Hematopoietic multipotent progenitor cell treated with erythropoietin and hydrocortisone succinate and interleukin-3 and kit ligand, for 15 days (in vitro differentiated cells): ENCODE measurements around the gene KRT81.

ENCODE experiments used
- DNase-seq: peaks from one replicate; pipeline ENCODE4 v3.0.0-alpha.2; 2015; ENCODE audit warnings: low spot score

Gene KRT81

DNA sequence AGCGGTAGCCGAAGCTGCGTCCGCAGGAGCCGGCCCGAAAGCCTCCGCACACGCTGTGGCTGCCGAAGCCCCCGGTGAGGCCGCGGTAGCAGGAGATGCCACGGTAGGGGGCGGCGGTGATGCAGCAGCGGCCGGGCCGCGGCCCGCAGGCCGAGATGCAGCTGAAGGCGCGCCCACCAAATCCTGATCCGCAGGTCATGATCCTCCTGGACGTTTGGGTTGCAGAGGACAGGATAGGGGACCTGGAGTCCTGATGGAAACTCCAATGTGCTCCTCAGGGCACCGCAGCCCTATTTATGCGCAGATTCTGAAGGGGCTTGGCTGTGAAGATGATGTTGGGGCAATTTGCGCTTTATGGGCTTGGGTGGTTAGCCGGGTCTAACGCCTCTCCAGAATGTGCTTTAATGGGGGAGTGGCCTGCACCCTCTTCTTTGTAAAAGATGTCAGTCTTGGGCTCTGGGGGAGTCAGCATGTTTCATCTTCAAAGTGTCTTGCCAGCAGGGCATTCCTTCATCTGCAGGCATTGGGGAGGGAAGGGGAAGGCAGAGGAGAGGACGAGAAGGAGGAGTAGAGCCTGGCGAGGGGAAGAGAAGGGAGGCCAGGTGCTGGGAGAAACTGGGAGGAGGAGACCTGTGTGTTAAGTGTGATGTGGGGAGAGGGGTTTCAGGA, at the start of gene KRT81:
Gene KRT81 (minus strand): TSS at position 268 of the 669 bp plus-strand sequence. CDS start 69 bp downstream, at position 199.
- DNase-seq = no peak

DNA sequence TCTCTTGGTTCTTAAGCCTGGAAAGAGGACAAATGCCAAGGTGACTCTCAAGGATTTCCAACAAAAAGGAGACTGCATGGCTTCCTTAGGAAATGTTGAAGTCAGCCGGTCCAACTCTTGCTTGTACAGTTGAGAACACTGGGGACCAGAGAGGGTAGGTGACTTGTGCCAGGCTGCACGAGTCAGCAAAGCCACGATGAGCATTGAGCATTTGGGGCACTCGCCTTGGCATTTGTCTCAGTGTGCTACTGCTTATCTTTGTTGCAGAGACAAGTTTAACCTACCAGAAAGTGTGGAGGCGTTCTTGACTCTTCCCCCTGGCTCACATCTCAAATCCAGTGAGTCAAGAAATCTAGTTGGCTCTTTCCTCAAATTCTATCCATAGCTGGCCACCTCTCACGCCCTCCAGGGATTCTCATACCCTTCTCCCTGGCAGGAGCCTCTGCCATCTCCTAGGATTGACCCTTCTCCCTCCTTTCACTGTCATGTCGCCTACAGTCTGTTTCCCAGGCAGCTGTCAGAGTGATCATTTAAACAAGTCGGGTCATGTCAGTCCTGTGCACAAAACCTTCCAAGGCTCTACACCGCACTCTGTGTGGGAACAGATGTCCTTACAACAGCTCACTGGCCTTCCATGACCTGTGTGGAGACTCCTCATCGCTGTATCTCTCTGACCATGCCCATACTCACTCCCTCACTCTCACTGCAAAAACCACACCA, 47.1 kb upstream of the KRT81 start:
- no peak for DNase-seq

DNA sequence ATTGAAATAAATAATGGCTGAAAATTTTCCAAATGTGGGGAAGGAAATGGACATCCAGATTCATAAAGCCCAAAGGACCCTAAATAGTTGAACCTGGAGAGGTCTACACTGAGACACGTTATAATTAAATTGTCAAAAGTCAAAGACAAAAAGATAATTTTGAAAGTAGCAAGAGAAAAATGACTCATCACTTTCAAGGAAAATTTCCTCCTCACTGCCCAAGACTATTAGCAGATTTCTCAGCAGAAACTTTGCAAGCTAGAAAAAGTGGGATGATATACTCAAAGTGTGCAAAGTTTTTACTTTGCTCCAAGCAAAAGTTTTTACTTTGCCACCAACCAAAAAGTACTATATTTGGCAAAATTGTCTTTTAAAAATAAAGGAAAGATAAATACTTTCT, 45.7 kb upstream of the KRT81 start:
- no peak for DNase-seq

DNA sequence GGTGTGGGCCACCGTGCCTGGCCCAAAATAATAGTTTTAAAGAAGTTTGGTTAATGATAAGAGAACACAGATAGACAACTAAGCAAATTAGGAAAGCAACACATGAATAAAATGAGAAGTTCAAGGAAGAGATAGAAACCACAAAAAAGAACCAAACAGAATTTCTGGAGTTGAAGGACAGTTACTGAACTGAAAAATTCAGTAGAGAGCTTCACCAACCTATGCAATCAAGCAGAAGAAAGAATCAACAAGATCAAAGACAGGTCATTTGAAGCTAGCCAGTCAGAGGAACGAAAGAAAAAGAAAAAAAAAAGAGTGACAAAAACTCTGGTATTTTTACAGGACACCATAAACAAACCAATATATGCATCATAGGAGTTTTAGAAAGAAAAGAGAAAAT, 45.3 kb upstream of the KRT81 start:
- DNase-seq = no peak

DNA sequence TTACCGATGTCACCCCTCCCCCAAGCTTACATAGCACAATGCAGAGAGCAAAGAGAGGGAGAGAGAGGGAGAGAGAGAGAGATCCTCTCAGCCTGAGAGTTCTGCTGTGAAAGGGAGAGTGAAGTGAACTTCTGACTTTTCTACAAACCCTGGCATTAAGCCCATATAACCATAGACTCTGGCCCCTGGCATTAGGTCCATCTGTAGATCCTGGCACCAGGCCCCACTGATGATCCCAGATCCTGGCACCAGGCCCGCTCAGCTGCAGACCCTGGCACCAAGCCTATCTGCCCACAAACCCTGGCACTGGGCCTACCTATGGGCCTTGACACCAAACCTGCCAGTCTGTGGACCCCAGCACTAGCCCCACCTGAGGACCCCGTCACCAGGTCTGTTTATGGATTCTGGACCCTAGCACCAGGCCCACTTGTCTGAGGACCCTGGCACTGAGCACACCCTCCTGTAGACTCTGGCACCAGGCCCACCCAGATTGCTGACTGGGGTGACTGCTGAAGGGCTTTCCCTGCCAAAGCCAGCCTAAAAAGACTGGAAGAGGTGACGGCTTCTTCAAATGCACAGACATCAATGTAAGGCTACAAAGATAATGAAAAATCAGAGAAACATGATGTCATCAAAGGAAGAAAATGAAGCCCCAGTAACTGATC, 44.4 kb upstream of the KRT81 start:
- DNase-seq = no peak

DNA sequence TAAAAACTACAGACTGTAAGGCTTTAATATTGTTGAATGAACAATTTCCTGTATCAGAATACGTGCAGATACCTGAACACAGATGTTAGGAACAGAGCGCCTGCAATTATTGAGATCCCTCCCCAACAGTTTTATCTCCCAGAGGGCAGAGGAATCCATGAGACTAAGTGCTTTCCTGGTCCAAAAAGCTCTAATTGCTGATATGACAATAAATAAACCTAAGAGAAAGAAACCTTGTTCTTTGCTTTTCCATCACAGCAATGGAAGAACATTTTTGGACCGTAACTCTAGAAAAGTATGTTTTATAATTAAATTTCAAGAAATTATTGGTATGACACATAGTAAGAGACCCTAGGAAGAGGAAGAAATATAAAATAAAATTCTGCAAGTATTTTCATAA, 42.9 kb upstream of the KRT81 start:
- DNase-seq = no peak

DNA sequence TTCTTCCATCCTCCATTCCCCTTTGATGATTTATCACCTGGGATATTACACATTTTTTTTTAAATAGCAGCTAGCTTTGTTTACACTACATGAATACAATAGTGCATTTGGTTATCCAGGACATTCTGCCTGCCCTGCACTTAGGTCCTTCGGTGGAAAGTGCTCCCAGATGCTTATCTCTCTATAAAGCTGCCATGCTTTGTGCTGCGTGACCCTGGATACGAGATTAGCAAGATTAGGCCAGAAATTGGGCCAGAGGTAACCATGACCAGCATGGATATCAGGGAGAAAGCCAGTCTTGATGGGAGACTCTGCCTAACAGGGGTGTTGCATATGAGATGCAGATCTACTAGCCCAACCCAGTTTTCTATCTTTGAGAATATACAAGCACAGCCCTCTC, 42.0 kb upstream of the KRT81 start:
- no peak for DNase-seq

DNA sequence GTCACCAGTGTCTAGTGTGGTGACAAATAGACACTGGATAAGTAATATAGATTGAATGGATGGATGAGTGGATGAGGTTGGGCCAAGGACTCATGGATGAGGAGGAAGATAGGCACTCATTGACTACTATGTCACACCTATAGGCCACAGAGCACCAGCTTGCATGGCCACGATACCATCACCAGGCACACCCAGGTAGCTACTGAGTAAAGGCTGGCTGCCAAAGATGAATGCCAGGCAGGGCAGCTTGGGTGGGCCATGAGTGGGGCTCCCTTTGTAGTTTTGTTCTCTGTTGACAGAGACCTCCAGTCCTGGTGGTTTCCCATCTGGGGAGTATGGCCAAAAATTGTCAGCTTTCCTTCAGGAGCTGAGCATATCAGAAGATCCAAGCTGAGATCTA, 41.0 kb upstream of the KRT81 start:
- no peak for DNase-seq

DNA sequence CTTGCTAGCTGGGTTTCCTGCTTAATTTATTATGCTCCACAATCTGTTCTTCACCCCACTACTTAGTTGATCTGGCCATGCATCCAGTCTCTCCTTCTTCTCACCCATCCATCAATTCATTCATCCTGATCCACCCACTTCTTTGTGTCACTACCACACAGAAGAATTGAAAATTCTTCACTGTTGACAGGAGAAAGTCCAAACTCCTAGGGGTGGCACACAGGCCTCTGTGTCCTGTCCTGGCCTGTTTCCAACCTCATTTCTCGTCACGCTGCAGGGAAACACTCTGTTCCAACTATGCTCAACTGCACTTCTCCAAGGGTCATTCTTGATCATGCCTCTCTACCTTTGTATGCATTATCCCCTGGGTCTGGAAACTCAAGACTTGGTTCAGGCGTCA, 40.5 kb upstream of the KRT81 start:
- DNase-seq = no peak

DNA sequence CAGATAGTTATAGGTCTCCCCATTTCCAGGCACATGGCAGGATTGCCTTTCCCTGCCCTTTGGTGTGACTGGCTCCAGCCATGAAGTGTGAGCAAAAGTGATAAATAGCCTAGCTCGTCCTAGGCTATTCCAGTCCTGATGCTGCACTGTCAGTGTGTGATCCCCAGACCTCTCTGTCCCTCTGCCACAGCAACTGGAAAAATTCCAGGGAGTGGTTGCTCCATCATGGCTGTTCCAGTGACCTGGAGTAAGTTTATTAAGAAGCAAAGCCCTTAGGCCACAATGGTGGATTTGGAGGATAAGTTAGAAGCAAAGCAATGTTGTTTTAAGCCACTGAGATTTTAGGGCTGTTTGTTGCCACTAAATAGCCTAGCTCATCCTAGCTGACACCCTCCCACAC, 39.7 kb upstream of the KRT81 start:
- DNase-seq = no peak

DNA sequence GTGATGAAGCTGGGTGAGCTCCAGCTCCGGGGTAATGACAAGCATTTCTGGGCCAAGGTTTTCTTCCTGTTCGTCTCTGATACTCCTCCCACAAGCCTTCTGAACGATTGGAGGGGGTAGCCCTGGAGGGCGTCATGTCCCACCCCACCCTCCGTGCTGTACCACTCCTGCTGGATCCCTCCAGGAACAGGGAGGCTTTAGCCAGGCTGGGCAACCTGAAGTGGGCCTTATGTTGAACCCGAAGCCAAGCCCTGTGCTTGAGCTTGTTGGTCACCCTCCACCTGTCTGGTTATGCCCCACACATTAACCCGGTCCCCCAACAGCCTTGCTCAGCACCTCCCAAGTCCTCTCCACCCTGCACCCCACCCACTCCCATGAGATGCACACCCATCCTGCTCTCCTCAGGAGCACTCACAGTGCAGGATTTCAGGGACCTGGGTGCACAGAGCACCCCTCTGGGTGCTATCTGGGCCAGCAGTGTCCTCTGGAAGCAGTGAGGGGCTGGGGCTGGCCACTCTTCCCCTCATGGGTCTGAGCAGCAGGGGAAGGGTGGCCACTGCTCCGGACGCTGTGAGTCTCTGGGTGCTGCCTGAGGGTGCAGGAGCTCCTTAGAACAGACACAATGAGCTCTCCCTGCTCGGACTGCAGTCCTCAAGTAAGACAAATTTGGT, 36.6 kb upstream of the KRT81 start:
- DNase-seq = no peak

DNA sequence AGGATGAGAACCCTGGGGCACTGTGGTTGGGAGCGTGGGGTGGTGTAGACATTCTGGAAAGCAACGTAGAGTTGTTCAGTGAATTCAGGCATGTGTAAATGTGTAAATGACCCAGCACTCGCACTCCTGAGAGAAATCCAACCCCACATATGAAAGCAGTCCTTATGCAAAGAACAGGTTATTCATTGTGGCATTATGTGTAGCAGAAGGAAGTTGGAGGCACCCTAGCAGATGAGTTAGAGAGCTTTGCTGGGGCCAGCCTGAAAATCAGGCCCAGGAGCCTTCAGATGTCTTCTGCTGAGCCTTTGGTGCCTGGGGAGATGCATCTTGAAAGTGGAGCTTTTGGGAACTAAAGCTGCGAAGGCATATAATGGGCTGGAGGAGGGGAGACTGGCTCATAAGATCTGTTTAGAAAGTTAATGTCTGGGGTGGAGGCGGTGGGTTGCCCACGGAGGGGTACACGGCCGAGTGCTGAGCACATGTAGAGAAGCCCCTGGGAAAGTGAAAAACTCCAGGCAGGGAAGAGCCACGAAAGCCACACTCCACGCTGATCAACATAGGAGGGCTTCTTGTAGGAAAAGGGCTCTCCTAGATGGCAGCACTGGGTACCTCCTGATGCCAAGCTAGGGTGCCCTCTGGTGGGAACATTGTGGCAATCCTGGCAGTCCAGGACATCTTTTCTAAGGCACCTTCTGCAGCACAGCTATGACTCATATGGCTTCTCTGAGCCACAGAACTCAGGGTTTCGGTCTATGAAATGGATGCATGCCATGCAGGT, 35.9 kb upstream of the KRT81 start:
- peak; percentile 72 for DNase-seq

DNA sequence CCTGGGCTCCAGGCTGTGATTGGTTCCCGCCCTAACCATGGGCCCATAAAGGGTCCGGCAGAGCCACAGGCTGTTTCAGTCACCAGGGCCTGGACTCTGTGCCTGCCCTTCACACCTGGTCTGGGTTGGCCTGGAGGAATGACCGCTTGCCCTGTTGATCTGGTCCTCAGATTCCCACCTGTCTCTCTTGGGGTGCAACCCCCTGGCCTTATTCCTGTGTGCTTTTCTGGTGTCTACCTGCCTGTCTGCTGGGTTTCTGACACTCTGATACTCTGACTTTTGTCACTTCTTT, 32.8 kb upstream of the KRT81 start:
- no peak for DNase-seq

DNA sequence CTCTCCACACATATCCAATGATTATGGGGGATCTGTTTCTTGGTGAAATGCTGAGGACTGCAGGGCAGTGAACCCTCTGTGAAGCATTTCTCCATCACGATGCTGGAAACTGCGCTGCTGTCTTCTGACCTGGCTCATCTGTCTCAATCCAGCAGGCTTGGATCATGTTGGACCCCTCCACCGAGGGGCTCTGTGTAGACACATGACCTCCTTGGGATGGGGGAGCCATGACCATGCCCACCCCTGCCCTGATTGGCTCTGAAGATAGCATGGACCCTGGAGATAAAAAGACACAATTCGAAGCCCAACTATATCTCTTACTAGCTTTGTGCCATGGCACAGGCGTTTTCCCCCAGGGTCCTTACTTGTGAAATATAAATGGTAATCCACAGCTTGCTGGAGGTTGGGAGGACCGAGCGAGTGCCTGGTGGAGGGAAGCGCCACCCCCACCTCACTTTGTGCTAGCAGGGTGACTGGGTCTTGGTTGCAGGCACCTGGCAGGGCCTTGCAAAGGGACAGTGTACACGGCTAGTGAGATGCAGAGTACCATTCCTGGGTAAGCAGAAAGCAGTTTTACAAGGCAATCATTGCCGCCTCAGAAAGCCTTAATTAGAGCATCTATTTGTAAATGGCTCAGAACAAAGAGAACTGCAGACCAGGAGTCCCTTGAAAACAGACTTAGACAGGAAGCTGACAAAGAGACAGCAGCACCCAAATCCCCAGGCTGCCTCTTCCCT, 32.2 kb upstream of the KRT81 start:
- no peak for DNase-seq

DNA sequence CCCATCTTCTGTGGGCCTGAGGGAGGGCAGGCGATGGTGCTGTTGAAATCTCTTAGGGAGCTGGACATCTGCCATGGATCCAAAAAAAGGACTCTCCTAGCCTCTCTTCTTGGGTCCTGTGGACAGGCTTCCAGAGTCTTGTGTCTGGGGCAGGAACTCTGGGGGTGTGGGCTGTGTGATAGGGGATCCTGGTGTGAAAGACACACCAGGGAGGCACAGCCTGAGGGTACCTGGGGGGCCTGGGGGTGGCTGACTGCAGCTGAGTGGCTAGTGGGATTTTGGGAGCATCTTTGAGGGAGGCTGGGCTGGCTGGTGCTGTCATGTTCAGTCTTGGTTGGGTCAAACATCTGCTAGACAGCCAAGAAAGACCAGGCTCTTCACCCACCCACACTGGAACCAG, 31.7 kb upstream of the KRT81 start:
- no peak for DNase-seq

DNA sequence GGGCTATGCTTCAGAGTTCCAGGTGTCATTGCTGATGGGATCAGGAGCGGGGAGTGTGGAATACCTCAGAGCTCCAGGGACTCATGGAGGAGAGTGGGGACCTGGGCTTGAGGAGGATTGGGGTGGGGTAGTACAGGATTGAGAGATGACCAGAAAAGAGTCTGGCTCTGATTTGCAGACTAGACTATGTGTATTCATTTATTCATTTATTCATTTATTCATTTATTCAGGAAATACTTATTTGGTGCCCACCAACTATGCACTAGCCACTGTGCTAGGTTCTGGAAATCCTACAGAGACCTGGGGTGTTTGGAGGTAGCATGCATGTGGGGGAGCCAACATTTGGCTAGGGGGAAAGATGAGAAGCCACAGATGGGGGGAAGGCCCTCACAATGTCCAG, 30.7 kb upstream of the KRT81 start:
- DNase-seq = no peak

DNA sequence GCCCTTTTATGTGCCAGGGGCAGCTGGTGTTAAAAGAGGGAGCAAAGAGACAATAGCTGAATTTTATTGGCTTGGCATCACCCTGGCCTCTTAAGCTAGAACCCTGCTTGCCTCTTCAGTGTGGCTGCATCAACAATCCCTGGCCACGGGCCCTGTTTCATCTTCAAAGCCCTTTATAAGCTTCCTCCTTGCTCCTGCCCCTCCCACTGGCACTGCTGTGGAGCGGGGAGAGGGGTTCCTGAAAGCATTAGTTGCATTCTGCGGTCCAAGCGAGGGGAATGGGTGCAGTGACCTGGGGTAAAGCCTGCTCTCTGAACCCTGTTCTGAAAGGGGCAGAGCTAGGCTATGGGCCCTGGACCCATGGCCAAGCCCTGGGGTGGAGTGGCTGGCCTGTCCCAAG, 30.1 kb upstream of the KRT81 start:
- no peak for DNase-seq

DNA sequence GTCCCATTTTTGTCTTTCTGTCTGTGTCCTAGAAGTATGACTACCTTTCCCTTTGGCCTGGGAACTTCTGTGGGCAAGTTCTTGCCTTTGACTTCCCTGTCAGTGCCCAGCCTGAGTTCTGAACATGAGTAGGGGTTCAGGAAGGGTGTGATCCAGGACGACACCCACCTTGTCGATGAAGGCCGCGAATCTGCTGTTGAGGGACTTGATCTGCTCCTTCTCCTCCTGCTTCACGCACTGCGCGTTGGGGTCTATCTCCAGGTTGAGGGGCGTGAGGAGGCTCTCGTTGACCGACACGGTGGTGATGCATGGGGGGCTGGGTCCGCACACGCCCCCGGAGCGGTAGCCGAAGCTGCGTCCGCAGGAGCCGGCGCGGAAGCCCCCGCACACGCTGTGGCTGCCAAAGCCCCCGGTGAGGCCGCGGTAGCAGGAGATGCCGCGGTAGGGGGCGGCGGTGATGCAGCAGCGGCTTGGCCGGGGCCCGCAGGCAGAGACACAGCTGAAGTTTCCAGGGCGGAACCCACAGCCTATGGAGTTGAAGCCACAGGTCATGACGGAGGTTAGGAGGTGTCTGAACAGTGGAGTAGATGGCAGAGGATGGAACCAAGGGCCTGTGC, 29.6 kb upstream of the KRT81 start, which contains the start of gene KRT83:
Gene KRT83 (minus strand): TSS at position 615 of the 617 bp plus-strand sequence. CDS start 63 bp downstream, at position 552.
- DNase-seq = no peak

DNA sequence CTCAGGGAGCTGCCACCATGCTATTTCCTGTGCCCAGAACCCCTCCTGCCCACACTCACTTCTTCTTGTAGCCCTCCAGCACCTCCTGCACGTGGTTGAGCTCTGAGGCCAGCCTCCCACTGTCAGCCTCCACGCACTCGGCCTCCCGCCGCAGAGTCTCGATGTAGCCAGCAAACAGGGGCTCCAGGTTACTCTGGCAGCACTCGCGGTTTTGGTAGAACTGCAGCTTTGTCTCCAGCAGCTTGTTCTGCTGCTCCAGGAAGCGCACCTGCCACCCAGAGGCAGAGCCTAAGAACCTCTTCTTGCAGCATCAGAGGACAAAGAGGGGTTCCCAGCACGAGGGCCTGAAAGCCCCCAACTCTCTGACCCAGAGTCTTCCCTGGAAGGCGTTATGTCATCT, 27.8 kb upstream of the KRT81 start:
- DNase-seq = no peak

DNA sequence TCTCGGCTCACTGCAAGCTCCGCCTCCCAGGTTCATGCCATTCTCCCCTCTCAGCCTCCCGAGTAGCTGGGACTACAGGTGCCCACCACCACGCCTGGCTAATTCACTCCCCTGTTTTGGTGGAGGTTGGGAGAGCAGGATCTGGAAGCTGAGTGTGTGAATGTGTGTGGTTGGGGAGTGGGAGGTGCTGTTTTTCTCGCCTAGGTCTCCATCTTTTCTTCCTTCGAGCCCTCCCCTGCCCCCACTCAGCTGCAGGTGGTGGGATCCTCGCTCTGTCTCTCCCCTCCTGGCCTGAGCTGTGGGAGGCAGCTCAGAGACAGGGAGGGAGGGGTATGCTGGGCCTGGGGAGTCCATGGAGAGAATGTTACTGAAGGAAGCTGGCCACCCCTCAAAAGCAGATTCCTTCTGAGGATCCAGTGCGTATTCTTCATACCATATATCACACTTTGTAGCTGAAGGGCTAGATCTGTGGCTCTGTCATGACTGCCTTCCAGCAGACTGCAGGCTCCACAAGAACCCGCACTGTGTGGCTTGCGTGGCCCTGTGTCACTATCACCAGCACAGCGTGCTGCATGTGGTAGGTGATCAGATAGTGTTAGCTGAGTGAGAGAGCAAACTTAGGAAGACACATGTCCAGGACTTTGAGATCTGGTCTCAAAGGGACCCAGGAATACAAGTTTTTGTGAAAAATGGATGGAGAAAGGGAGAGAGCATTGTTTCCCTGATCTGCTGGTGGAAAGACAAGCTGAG, 27.1 kb upstream of the KRT81 start:
- no peak for DNase-seq
